GM12874 (cell line): ENCODE results near the gene FCGBP.

ENCODE experiments used
- CTCF ChIP-seq: IDR thresholded peaks from 2 replicates; pipeline ENCODE4 v1.5.1; 2011; ENCODE audit warnings: low read depth, mild to moderate bottlenecking, control low read depth, low read length, moderate library complexity; ENCODE audit not compliant: insufficient read depth

The FCGBP gene

GRCh38 chr19:39935364-39935661 is 879 bp upstream of the FCGBP start:
- no peak for TF ChIP-seq CTCF

GRCh38 chr19:39929750-39930149 is 4.7 kb downstream of the FCGBP start:
- TF ChIP-seq CTCF = no peak

GRCh38 chr19:39928357-39928725 is 6.1 kb downstream of the FCGBP start:
- TF ChIP-seq CTCF = no peak

- TF ChIP-seq CTCF = no peak
Measured at GRCh38 chr19:39927524-39928356, 6.7 kb downstream of the FCGBP start.

- no peak for TF ChIP-seq CTCF
Measured at GRCh38 chr19:39927076-39927475, 7.4 kb downstream of the FCGBP start.

- TF ChIP-seq CTCF = no peak
Measured at GRCh38 chr19:39926170-39926760, 8.2 kb downstream of the FCGBP start.

GRCh38 chr19:39924952-39925351 is 9.5 kb downstream of the FCGBP start:
- no peak for TF ChIP-seq CTCF

- no peak for TF ChIP-seq CTCF
Measured at GRCh38 chr19:39924389-39924788, 10.0 kb downstream of the FCGBP start.
